B cell (primary cell): ENCODE measurements around the gene CPNE2.

Source experiments
- CTCF ChIP-seq: fragments of 200-600 bp; IDR thresholded peaks from one replicate; pipeline ENCODE4 v1.8.0; 2022; ENCODE audit warnings: antibody characterized with exemption, mild to moderate bottlenecking
- EZH2 ChIP-seq: IDR thresholded peaks from 2 replicates; pipeline ENCODE4 v1.6.1; 2012; ENCODE audit warnings: borderline replicate concordance, low read depth, mild to moderate bottlenecking, moderate library complexity, low read length; ENCODE audit not compliant: insufficient read depth, poor library complexity, severe bottlenecking

DNA sequence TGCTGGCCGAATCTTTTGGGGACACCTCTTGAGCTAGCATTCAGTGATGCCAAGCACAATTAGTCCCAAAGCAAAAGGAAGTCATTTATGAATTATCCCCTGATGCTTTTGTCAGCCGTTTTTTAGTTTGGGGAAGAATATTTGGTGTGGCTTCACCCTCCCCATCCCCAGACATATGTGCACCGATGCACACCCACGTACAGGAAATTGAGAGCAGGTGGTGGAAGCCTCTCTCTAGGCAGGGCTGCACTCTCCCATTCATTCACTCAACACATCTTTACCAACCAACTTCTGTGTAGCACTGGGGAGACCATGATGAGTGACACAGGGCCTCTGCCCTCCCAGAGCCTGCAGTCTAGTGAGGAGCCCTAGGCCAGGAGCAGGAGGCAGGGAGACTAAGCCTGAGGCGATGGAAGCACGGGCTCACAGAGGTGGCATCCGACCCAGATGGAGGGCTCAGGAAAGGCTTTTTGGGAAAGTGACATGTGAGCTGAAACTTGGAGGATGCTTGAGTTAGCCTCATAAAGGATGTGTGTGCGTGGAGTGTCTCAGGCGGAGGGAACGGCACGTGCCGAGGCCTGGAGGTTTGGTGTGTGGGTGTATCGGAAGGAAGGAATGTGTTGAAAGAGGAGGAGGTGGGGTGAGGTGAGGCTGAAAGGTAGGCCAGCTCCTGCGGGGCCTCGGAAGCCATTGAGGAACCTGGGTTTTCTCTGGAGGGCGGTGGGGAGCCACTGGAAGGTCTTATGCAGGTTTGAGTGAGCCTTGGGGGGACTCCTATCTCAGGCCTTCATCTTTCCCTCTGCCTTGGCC lies 49.6 kb downstream of the CPNE2 start:
- TF ChIP-seq EZH2 (no peak), CTCF (no peak)
